ENCODE measurements around the gene LEKR1.
"Not testable (repeated sequence)": the region's sequence is repeated elsewhere in the genome, so short reads cannot be mapped to it uniquely, and the experiment has no call there.

The LEKR1 gene

DNA sequence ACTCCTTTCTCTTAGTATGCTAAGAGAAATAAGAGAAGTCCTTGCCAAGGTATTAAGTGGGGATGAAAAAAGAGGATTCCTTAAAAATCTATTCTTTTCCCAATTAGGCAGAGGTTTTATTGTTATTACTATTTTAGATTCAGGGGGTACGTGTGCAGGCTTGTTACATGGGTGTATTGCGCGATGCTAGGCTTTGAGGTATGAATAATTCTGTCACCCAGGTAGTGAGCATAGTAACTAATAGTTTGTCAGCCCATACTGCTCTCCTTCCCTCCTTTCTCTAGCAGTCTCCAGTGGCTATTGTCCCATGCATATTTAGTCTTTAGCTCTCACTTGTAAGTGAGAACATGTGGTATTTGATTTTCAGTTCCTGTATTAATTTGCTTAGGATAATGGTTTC lies 83.9 kb downstream of the LEKR1 start:
- DNase-seq = no peak

DNA sequence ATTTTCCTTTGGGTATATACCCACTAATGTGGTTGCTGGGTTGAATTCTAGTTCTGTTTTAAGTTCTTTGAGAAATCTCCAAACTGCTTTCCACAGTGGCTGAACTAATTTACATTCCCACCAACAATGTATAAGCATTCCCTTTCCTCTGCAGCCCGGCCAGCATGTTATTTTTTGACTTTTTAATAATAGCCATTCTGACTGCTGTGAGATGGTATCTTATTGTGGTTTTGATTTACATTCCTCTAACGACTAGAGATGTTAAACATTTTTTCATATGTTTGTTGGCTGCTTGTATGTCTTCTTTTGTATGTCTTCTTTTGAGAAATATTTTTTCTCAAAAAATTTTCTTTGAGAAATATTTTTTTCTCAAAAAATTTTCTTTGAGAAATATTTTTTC lies 84.7 kb downstream of the LEKR1 start:
- not testable (repeated sequence) for DNase-seq

DNA sequence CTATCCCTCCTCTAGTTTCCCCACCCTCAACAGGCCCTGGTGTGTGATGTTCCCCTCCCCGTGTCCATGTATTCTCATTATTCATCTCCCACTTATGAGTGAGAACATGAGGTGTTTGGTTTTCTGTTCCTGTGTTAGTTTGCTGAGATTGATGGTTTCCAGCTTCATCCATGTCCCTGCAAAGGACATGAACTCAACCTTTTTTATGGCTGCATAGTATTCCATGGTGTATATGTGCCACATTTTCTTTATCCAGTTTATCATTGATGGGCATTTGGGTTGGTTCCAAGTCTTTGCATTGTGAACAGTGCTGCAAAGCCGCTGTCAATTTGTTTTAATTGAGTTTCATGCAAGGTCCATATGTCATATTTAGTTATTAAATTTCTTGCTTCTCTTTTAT lies 88.1 kb downstream of the LEKR1 start:
- DNase-seq = not testable (repeated sequence)

DNA sequence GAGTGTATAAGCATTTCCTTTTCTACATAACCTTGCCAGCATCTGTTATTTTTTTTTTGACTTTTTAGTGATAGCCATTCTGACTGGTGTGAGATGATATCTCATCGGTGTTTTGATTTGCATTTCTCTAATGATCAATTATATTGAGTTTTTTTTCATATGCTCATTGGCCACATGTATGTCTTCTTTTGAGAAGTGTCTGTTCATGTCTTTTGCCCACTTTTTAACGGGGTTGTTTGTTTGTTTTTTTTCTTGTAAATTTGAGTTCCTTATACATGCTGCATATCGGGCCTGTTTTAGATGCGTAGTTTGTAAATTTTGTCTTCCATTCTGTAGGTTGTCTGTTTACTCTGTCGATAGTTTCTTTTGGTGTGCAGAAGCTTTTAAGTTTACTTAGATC lies 89.2 kb downstream of the LEKR1 start:
- no peak for DNase-seq

DNA sequence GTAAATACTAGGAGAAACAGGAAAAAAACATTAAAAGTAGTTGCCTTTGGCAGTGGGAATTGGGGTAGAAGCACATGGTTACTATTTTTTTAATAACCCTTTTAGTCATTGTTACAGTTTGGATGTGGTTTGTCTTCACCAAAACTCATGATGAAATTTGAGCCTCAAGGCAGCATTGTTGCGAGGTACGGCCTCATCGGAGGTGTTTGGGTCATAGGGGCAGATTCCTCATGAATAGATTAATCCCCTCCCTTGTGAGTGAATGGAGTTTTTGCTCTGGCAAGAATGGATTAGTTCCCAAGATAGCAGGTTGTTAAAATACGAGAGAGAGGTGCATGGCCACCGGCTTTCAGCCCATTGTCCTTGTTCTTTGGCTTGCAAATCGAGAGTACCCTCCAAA lies 92.6 kb downstream of the LEKR1 start:
- no peak for DNase-seq

DNA sequence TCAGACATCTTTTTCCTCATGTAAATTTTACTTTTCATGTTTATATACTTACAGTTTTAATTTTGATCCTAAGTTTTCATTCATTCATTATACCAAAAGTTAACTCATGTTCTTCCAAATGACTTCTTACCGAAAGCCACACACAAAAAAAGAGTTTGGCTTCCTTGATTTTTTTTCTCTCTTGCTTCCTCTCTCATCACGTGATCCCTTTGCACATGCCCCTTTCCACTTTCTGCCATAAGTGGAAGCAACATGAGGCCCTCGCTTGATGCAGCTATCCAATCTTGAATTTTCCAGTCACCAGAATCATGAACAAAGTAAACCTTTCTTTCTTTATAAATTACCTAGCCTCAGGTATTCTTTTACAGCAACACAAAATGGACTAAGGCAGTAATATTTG lies 93.7 kb downstream of the LEKR1 start:
- DNase-seq = no peak

- DNase-seq = no peak
These were observed 94.2 kb downstream of the LEKR1 start for GRCh38 chr3:156920399-156920798.

DNA sequence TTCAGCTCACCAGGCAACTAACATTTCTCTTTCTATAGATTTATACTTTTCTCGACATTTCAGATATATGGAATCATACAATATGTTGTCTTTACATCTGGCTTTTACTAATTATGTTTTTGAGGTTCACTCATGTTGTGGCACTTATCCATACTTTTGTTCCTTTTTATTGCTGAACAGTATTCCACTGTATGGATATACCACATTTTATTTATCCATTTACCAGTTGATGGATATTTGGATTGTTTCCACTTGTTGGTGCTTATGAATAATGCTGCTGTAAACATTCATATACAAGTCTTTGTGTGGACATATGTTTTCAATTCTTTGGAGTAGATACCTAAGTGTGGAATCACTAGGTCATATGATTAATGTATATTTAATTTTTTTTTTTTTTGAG lies 97.2 kb downstream of the LEKR1 start:
- no peak for DNase-seq

DNA sequence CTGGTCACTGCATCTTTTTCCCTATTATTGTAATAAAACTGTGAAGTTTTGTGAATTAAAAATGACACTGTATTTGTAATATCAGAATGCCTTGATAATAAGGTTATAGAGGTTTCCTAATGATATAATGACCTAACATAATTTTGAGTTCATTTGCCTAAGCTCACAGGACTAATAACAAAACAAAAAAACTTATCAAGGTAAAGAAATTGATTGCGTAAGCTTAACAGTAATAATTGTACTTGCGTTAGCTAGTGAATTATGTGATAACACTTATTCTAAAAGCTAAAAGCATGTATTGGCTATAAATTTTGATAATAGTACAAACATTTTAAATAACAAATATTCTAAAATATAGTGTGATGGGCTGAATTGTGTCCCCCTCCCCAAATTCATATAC lies 112.6 kb downstream of the LEKR1 start:
- no peak for DNase-seq

DNA sequence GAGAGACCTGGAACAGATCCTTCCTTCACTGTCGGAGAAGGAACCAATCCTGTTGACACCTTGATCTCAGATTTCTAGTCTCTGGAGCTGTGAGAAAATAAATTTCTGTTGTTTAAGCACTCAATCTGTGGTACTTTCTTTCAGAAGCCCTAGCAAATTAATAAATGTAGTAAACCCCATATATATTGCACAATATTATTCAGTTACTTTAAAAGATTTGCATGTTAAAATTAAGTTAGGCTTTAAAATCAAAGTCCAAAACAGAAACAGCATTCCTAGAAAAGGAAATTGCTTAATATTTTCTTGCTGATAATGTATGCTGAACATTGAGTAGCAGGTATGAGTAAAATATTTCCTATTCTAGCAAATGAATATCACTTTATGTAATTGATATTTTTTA lies 113.2 kb downstream of the LEKR1 start:
- DNase-seq = no peak

GRCh38 chr3:156941311-156941710 lies 115.2 kb downstream of the LEKR1 start:
- DNase-seq = no peak

- no peak for DNase-seq
These were observed 122.5 kb downstream of the LEKR1 start for GRCh38 chr3:156948402-156949210.

- no peak for DNase-seq
These were observed 125.9 kb downstream of the LEKR1 start for GRCh38 chr3:156952011-156952410.

GRCh38 chr3:156957715-156958114 lies 131.6 kb downstream of the LEKR1 start:
- DNase-seq = no peak

GRCh38 chr3:156963096-156963495 lies 136.9 kb downstream of the LEKR1 start:
- no peak for DNase-seq

- DNase-seq = no peak
These were observed 138.4 kb downstream of the LEKR1 start for GRCh38 chr3:156964577-156964976.

GRCh38 chr3:156966349-156966748 lies 140.2 kb downstream of the LEKR1 start:
- not testable (repeated sequence) for DNase-seq

GRCh38 chr3:156973954-156974353 lies 147.8 kb downstream of the LEKR1 start:
- DNase-seq = no peak

DNA sequence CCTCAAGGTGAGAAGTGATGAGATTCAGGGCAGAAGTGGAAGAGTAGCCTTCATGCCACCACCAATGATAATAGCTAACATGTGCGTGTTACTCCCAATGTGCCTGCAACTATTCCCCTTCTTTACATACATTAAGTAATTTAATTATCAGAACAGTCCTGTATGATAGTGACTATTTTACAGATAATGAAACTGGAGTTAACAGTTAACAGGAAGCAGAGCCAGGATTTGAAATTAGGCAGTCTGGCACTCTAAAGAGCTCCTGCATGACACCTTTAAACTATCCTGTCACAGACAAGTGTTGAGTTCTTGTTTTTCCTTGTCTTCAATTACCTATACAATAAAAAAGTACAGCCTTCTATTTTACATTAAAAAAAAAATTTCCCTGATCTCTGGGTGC lies 148.8 kb downstream of the LEKR1 start:
- DNase-seq = no peak

- DNase-seq = no peak
These were observed 149.6 kb downstream of the LEKR1 start for GRCh38 chr3:156975721-156976120.

DNA sequence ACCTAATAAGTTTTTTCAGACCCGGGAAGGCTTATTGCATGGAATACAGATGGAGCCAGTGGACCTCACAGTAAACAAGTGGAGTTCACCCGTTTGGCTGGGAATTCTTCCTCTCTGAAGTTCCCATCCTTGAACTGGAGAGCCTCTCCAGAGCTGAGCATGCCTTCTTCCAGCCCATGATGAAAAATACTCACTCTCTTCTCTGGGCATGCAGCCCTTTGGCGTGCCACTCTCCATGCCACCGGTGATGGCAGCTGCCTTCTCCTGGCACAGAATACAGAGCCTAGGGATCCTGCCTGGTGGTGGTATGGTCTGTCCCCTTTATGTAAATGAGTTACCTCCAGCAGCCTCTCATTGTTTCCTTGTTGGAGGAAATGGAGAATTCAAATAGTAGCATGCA lies 150.8 kb downstream of the LEKR1 start:
- no peak for DNase-seq

DNA sequence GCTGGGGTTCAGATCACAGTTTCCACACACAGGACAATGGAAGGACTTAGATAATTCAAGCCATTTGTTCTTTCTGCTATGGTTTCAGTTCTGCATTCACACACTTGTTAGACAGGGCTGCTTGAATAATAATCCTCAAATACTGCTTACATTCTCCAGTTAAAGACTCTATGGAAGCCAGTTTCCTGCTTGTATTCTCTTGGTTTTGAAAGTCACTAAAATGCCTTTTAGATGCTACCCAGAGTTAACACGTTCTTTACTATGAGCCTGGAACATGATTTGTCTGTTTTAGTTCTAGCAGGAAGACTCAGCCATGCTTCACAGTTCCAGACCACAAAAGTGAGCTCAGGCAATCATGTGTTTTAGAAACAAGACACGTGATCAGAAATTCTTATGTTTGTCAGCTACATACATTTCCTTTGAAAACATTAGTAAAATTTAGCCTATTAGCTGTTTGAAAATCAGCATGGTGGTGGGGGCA lies 152.4 kb downstream of the LEKR1 start:
- no peak for DNase-seq

DNA sequence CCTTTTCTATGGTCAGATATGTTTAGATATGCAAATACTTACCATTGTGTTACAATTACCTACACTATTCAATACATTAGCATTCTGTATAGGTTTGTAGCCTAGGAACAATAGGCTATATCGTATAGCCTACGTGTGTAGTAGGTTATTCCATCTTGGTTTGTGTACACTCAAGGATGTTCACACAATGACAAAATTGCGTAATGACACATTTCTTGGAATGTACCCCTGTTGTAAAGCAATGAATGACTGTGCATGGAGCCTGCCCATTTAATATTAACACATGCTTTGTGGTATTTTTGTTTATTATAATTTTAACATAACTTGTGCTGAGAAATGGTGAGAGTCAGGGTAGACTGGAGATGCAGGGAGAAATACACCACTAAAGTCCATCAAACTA lies 154.9 kb downstream of the LEKR1 start:
- no peak for DNase-seq

GRCh38 chr3:156983559-156983958 lies 157.4 kb downstream of the LEKR1 start:
- no peak for DNase-seq

- DNase-seq = no peak
These were observed 159.6 kb downstream of the LEKR1 start for GRCh38 chr3:156985711-156986110.
